ENCODE measurements around the gene FLAD1. TPM values are rescaled to one million over a fixed set of nuclear protein-coding genes. Genes with fewer than 3 reads are reported as not detected.

Gene FLAD1
- total RNA-seq, 1 experiment from 2014 or later = 58.4 TPM

DNA sequence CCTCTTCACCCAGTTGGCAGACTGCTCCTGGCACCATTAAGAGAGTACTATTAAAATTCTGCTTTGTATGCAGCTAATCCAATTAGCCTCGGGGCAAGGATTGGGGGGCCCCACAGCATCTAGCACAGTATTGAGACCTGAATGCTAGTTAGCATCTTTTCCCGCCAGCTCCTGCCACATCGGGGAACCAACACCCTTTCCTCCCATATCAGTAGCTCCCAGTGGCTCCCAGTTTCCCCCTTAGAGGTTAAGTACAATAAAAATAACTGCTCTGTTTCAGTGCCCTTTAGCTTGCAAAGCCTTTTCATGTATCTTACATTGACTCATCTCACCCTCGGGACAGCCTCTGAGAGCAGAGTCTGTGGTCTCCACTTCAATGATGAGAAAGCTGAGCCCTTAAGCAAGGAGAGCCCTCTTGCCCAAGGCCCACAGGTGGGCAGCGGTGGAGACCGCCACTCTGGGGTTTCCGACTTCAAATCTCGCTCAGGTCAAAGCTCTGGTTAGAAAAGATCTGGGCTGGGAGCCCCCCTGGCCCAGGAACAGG is 42.4 kb upstream of the FLAD1 start:
- BruUV-seq (replicated peaks) = no TSS peak
- Histone ChIP-seq H3K9me3 (ENCODE audit: control insufficient read depth in 1 of 2, insufficient read depth in 1 of 2, low read depth in 1 of 2, low read length in 2 of 2) (no peaks in the 10 kb centered on the region), H3K36me3 (ENCODE audit: control insufficient read depth in 1 of 2, insufficient read depth in 2 of 2, low read length in 2 of 2) (no peaks in the 10 kb centered on the region), H3K27me3 (ENCODE audit: insufficient read depth, low read length) (no peaks in the 10 kb centered on the region), H3K4me3 (replicated peaks in 1 of 2; ENCODE audit: low read depth in 1 of 2, low read length in 2 of 2) (no peak overlapping the region), H3K79me2 (ENCODE audit: insufficient read depth, low read length) (no peaks in the 10 kb centered on the region), H3K4me2 (ENCODE audit: low read length) (no peak overlapping the region), H3K27ac (ENCODE audit: low read depth, low read length) (no peak overlapping the region), H4K20me1 (ENCODE audit: insufficient read depth) (no peaks in the 10 kb centered on the region), H3K4me1 (ENCODE audit: control insufficient read depth in 1 of 2, insufficient read depth in 2 of 2, low read length in 2 of 2) (peaks cover 12 to 41% of the 10 kb centered on the region in 2 experiments), H3K9me2 (ENCODE audit: insufficient read depth) (no peaks in the 10 kb centered on the region), H3K9ac (ENCODE audit: low read length) (no peak overlapping the region), H2AFZ (ENCODE audit: low read depth, low read length, poor library complexity, severe bottlenecking) (no peak overlapping the region)
- DNase-seq (ENCODE audit: low read depth, low spot score) (no peak), ATAC-seq (no peak)
- ChIA-PET CTCF (interaction anchor here (1.1 to 1.5 kb wide), 2 partner anchors 271 to 381 kb away, joined by 3 read pairs; no protein-coding TSS in a partner anchor), RAD21 (ENCODE audit: low non-redundant PET in 1 of 2, low total read pairs in 2 of 2, uncharacterized antibody in 2 of 2, unreplicated experiment in 2 of 2) (no interaction called here), POLR2A (interaction anchor here (0.8 kb wide), 1 partner anchor 9 kb away, joined by 3 read pairs; no protein-coding TSS in a partner anchor)
- intact Hi-C loops (cut with micrococcal nuclease) = no loop called here
- no peak for TF ChIP-seq ZNF274 (IDR thresholded peaks at IDR 0.05; ENCODE audit: low read depth, low read length)
- no peak for TF ChIP-seq POLR2AphosphoS5 (IDR thresholded peaks at IDR 0.05; ENCODE audit: low read depth, low read length)
- TF ChIP-seq EZH2 (IDR thresholded peaks at IDR 0.05) = no peak
- no peak for TF ChIP-seq RAD21 (IDR thresholded peaks at IDR 0.05; ENCODE audit: low read depth)
- TF ChIP-seq ZBTB33 (IDR thresholded peaks at IDR 0.05; ENCODE audit: extremely low read depth, insufficient replicate concordance, low read length) = no peak

DNA sequence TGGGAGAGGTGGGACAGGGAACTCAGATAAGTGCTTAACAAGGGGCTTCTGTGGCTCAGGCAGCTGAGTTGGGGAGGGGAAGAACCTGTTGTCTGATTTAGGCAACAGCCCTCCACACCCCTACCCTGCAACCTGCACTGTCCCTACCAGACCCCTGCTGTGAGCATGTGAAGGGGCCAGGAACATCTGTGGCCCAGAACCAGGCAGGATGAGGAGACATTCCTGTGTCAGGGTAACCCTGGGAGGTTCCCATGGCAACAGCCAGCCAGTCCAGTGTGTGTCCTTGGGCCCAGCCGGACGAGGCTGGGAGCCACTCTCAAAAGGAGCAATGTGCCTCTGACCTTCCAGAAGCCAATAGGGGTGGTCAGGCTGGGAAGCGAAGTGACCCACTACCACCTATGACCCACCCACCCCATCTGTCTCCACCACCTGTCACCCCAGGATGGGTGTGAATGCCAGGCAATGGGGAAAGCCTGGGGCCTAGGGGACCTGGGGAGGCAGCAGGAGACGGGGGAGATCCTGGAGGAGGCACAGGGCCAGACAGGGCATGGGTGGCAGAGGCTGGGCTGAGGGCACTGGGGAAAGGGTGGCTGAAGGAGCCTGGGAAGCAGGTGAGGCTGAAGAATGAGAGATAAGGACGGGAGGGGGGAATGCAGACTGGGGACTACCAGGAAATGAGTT is 41.7 kb upstream of the FLAD1 start:
- H3K9ac ChIP-seq (ENCODE audit: low read length) = no peak overlapping the region
- ATAC-seq = no peak
- no peaks in the 10 kb centered on the region for H3K27me3 ChIP-seq (ENCODE audit: insufficient read depth, low read length)
- intact Hi-C loops (cut with micrococcal nuclease) = no loop called here
- H3K9me3 ChIP-seq (ENCODE audit: control insufficient read depth in 1 of 2, insufficient read depth in 1 of 2, low read depth in 1 of 2, low read length in 2 of 2) = no peaks in the 10 kb centered on the region
- no peak for DNase-seq (ENCODE audit: low read depth, low spot score)
- H3K4me3 ChIP-seq (replicated peaks in 1 of 2; ENCODE audit: low read depth in 1 of 2, low read length in 2 of 2) = no peak overlapping the region
- H3K9me2 ChIP-seq (ENCODE audit: insufficient read depth) = no peaks in the 10 kb centered on the region
- BruUV-seq (replicated peaks) = no TSS peak
- no peak overlapping the region for H2AFZ ChIP-seq (ENCODE audit: low read depth, low read length, poor library complexity, severe bottlenecking)
- H3K27ac ChIP-seq (ENCODE audit: low read depth, low read length) = no peak overlapping the region
- H4K20me1 ChIP-seq (ENCODE audit: insufficient read depth) = no peaks in the 10 kb centered on the region
- H3K4me2 ChIP-seq (ENCODE audit: low read length) = no peak overlapping the region
- H3K36me3 ChIP-seq (ENCODE audit: control insufficient read depth in 1 of 2, insufficient read depth in 2 of 2, low read length in 2 of 2) = no peaks in the 10 kb centered on the region
- H3K79me2 ChIP-seq (ENCODE audit: insufficient read depth, low read length) = no peaks in the 10 kb centered on the region
- H3K4me1 ChIP-seq (ENCODE audit: control insufficient read depth in 1 of 2, insufficient read depth in 2 of 2, low read length in 2 of 2) = peaks cover 10 to 34% of the 10 kb centered on the region in 2 experiments
- POLR2A ChIA-PET = no interaction called here
- CTCF ChIA-PET = interaction anchor here (1.1 kb wide), 1 partner anchor 382 kb away, joined by 3 read pairs; no protein-coding TSS in a partner anchor
- RAD21 ChIA-PET (ENCODE audit: low non-redundant PET in 1 of 2, low total read pairs in 2 of 2, uncharacterized antibody in 2 of 2, unreplicated experiment in 2 of 2) = no interaction called here
- no peak for TF ChIP-seq SRF (IDR thresholded peaks at IDR 0.05; ENCODE audit: low read depth)
- TF ChIP-seq ZFX (IDR thresholded peaks at IDR 0.05) = no peak
- TF ChIP-seq, protein P1, sequence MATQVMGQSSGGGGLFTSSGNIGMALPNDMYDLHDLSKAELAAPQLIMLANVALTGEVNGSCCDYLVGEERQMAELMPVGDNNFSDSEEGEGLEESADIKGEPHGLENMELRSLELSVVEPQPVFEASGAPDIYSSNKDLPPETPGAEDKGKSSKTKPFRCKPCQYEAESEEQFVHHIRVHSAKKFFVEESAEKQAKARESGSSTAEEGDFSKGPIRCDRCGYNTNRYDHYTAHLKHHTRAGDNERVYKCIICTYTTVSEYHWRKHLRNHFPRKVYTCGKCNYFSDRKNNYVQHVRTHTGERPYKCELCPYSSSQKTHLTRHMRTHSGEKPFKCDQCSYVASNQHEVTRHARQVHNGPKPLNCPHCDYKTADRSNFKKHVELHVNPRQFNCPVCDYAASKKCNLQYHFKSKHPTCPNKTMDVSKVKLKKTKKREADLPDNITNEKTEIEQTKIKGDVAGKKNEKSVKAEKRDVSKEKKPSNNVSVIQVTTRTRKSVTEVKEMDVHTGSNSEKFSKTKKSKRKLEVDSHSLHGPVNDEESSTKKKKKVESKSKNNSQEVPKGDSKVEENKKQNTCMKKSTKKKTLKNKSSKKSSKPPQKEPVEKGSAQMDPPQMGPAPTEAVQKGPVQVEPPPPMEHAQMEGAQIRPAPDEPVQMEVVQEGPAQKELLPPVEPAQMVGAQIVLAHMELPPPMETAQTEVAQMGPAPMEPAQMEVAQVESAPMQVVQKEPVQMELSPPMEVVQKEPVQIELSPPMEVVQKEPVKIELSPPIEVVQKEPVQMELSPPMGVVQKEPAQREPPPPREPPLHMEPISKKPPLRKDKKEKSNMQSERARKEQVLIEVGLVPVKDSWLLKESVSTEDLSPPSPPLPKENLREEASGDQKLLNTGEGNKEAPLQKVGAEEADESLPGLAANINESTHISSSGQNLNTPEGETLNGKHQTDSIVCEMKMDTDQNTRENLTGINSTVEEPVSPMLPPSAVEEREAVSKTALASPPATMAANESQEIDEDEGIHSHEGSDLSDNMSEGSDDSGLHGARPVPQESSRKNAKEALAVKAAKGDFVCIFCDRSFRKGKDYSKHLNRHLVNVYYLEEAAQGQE (IDR thresholded peaks at IDR 0.05; ENCODE audit: low read depth) = no peak
- no peak for TF ChIP-seq SP1 (IDR thresholded peaks at IDR 0.05; ENCODE audit: low read depth)
- TF ChIP-seq JUND (IDR thresholded peaks at IDR 0.05) = no peak
- no peak for TF ChIP-seq RAD21 (IDR thresholded peaks at IDR 0.05; ENCODE audit: low read depth)
- TF ChIP-seq CTCF (IDR thresholded peaks at IDR 0.05 in 2 of 3, conservative IDR thresholded peaks at IDR 0.05 in 1 of 3; ENCODE audit: borderline replicate concordance in 1 of 3, insufficient read depth in 1 of 3, low read depth in 2 of 3, low read length in 2 of 3) = no peak
- TF ChIP-seq EZH2 (IDR thresholded peaks at IDR 0.05) = no peak

Measured in HCT116 (cell line).